Thoracic aorta (tissue), 2 donors: ENCODE data around the gene YEATS4. TPM values are rescaled to one million over a fixed set of nuclear protein-coding genes. Genes with fewer than 3 reads are reported as not detected.

ENCODE experiments used
- ATAC-seq: fragments of 150-250 bp; one replicate; pipeline ENCODE4 v1.8.0; 2017; ENCODE audit warnings: low read depth; ENCODE audit not compliant: insufficient number of reproducible peaks, low FRiP score
- DNase-seq: peaks from one replicate; pipeline ENCODE4 v3.0.0-alpha.2; 2020; ENCODE audit warnings: low spot score
- H3K27ac ChIP-seq, 2 donors: fragments of 200-600 bp; sonication (generic); 1 replicate in 1 of 2; 2 replicates in 1 of 2; pipeline ENCODE4 v1.5.1; 2016; ENCODE audit warnings: mild to moderate bottlenecking in 2 of 2, moderate library complexity in 2 of 2
- H3K27me3 ChIP-seq: fragments of 200-600 bp; sonication (generic); replicated peaks from 2 replicates; pipeline ENCODE4 v1.6.0; 2016; ENCODE audit warnings: mild to moderate bottlenecking; ENCODE audit not compliant: insufficient read depth
- H3K36me3 ChIP-seq: fragments of 200-600 bp; sonication (generic); one replicate; pipeline ENCODE4 v1.5.1; 2016
- H3K4me1 ChIP-seq, 2 donors: fragments of 200-600 bp; sonication (generic); 1 replicate in 1 of 2; 2 replicates in 1 of 2; pipeline versions ENCODE4 v1.5.1 to v1.6.0; 2016; ENCODE audit warnings: low read depth in 2 of 2, mild to moderate bottlenecking in 1 of 2; ENCODE audit not compliant: control insufficient read depth in 1 of 2
- H3K4me3 ChIP-seq: fragments of 200-600 bp; sonication (generic); 2 replicates; pipeline ENCODE4 v1.5.1; 2016; ENCODE audit warnings: mild to moderate bottlenecking
- H3K9me3 ChIP-seq: fragments of 200-600 bp; sonication (generic); 2 replicates; pipeline ENCODE4 v1.5.1; 2016
- CTCF ChIP-seq: fragments of 200-600 bp; sonication (generic); IDR thresholded peaks from one replicate; pipeline ENCODE4 v1.5.1; 2019; ENCODE audit warnings: antibody characterized with exemption
- total RNA-seq, 2 donors: library from RNA; depleted of rRNA; stranded (reverse); fragments of >200 nt; gene quantifications; one replicate each; pipeline versions ENCODE4 v1.1.0 to v1.2.3, GENCODE V29; 2016

YEATS4 gene
- total RNA-seq, 2 donors from 2014 or later = 5.7 to 9.7 TPM

DNA sequence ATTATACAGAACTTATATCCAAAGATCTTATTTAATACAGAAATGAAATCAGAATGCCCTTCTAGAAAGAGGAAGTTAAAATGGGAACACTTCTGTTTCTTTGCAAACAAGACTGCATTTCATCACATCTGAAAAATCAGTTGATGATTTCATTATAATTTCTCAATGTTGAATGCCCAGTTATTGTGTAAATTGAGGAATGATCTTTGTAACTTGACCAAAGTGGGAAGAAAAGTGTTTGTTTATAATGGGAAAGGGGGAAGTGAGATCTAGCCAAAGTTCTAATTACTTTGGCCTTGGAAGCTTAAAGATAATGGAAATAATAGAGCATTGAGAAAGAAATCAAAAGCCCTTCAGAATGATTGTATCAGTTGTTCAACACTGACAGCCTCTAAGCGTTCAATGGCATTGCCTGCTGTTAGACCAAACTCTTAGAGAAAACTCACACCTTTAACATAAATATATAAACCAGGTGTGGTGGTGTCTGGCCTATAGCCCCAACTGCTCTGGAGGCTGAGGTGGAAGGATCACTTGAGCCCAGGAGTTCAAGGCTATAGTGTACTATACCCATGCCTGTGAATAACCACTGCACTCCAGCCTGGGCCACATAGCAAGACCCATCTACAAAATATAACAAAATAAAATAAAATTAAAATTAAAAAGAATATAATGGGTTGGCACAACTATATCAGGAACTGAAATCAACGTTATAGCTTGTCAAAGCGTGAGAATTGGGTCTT lies 21.3 kb upstream of the YEATS4 start:
- ATAC-seq = no peak
- Histone ChIP-seq H3K4me1 (no peaks in the 10 kb centered on the region), H3K4me3 (no peak overlapping the region), H3K27me3 (no peaks in the 10 kb centered on the region), H3K9me3 (no peaks in the 10 kb centered on the region), H3K36me3 (no peaks in the 10 kb centered on the region), H3K27ac (no peak overlapping the region)
- no peak for DNase-seq
- TF ChIP-seq CTCF = no peak

DNA sequence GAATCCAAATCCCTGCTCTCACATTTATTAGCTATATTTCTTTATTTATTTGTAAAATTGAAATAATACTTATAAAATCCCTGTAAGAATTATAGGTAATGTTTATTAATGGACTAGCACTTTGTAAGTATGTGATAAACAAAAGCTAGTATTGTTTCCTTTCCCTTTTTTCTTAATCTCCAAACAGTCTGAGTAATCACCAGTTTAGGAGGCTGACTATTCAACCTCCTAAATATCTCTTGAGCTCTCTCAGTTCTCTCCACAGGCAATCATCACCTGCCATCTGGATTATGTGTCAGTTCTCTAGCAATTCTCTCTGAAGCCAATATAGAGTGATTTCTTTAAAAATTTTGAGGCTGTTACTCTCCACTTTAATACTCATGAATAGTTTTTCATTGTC lies 20.6 kb upstream of the YEATS4 start:
- DNase-seq (no peak), ATAC-seq (no peak)
- no peak overlapping the region for H3K27ac ChIP-seq
- no peaks in the 10 kb centered on the region for H3K36me3 ChIP-seq
- no peak for TF ChIP-seq CTCF
- no peak overlapping the region for H3K4me3 ChIP-seq
- H3K4me1 ChIP-seq = no peaks in the 10 kb centered on the region
- H3K9me3 ChIP-seq = no peaks in the 10 kb centered on the region
- H3K27me3 ChIP-seq = no peaks in the 10 kb centered on the region

DNA sequence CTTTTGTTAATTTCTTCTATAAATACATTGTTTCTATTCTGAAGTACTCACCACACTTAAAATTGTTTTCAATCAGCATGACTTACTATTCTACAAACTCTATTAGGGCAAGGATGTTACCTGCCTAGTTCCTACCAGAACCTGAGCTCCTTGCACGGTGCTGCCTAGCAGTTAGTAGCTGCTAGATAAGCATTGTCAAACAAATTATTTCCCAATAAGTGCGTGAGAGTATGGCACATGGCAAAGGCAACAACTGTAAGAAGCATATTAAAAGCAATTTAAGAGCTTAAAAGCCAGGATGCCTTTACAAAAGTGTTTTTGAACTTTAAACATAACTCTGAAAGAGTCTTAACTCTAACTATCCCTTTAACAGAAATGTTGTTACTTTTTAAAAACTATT lies 19.5 kb upstream of the YEATS4 start:
- Histone ChIP-seq H3K27me3 (no peaks in the 10 kb centered on the region), H3K4me1 (no peaks in the 10 kb centered on the region), H3K4me3 (no peak overlapping the region), H3K9me3 (no peaks in the 10 kb centered on the region), H3K36me3 (no peaks in the 10 kb centered on the region), H3K27ac (no peak overlapping the region)
- DNase-seq (no peak), ATAC-seq (no peak)
- no peak for TF ChIP-seq CTCF

- no peaks in the 10 kb centered on the region for H3K27me3 ChIP-seq
- DNase-seq = no peak
- TF ChIP-seq CTCF = no peak
- H3K27ac ChIP-seq = no peak overlapping the region
- H3K4me3 ChIP-seq = no peak overlapping the region
- no peaks in the 10 kb centered on the region for H3K36me3 ChIP-seq
- H3K9me3 ChIP-seq = no peaks in the 10 kb centered on the region
- H3K4me1 ChIP-seq = no peaks in the 10 kb centered on the region
- no peak for ATAC-seq
These were observed 18.2 kb upstream of the YEATS4 start for GRCh38 chr12:69341328-69341727.

DNA sequence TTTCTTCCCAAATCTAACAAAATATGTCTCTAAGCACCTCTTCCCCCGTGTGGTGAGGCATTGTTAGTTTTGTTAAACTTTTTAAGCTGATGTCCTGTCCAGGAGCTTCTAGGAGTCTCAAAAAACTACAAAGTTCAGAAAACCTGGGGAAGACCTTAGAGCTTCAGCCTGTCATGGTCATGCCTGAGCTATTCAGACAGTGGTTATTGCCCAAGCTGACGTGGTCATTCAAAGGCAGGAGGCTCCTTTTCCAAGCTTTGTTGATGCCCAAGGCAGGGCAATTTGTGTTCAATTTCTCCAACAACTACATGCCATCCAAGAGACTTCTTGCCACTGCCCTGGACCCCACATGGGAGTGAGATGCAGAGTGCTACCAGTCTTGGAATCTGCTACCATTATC lies 17.1 kb upstream of the YEATS4 start:
- no peak for DNase-seq
- ATAC-seq = no peak
- no peak overlapping the region for H3K4me3 ChIP-seq

More for the DNA sequence above, 17.1 kb upstream of the YEATS4 start:
- H3K9me3 ChIP-seq = no peaks in the 10 kb centered on the region
- H3K27me3 ChIP-seq = no peaks in the 10 kb centered on the region
- no peak overlapping the region for H3K27ac ChIP-seq
- no peaks in the 10 kb centered on the region for H3K4me1 ChIP-seq
- H3K36me3 ChIP-seq = no peaks in the 10 kb centered on the region
- TF ChIP-seq CTCF = no peak
